Activated T-cell treated with anti-CD3 and anti-CD28 coated beads for 4 hours (primary cell): Measurements from ENCODE around the gene CCNF.

Source experiments
- DNase-seq: peaks from one replicate; pipeline ENCODE4 v3.0.0-alpha.2; 2020

The CCNF gene

DNA sequence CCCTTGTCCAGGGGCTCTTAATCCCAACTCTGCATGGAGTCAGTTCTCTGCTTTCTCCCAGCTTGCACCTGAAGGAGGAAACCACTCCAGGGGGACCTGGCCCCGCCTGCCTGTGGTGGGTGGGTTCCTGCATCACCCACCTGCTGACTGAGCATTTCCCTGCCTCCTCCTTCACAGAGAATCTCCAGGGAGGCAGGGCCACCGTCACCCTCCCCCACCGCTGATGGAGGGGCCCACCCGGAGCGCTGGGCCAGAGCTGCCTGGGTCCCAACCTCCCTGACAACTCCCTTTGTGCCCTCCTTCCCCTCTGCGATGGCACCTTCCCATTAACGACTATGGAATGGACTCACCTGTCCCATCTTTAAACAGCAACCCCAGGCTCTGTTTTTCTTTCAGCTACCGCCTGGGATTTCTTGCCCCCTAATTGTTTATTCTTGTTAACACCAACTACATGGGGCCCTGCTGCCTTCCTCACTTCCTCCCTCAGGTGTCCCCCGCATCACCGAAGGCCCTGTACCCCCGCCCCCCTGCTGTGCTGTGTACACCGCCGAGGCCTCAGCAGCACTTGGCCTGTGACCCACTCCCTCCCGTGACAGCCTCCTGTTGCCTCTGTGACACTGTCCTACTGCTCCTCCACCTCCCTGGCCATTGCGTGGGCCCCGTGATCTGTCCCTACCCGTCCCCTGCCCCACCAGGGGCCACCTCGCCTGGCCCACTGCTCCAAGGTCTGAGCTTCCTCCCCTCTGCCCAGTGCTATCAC is 29.8 kb downstream of the CCNF start:
- no peak for DNase-seq

DNA sequence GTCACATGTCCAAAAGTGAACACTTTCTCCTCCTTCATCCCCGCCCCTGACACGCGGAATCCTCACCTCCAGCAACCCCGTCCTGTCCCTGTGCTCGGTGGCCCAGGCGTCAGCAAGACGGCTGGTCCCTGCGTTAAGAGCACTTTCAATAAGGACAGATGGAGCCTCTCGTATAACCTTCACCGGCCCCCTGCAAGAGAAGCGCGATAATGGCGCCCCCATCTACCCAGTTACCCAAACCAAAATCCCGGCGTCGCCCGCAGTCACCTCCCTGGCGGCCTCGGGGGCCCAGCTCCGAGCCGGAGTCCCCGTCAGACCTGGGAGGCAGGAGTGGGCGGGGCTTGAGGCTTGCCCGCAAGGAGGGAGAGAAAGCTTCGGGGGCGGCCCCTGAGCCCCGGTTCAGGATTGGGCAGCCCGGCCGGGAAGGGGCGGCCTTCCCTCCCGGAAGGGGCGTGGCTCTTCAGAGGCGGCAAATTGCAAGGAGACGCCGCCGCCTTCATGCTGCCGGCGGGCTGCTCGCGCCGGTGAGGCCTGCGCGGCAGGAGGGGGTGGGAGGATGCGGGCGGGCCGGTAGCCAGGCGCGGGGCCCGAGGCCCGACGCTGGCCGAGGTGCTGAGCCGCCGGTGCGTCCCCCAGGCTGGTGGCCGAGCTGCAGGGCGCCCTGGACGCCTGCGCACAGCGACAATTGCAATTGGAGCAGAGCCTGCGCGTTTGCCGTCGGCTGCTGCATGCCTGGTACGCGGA is 30.6 kb downstream of the CCNF start, which contains the start of gene TEDC2:
TSS of gene TEDC2 (plus strand) at position 463 of the 744 bp plus-strand sequence. CDS start at position 499, 36 bp downstream.
- peak; percentile 95 for DNase-seq

DNA sequence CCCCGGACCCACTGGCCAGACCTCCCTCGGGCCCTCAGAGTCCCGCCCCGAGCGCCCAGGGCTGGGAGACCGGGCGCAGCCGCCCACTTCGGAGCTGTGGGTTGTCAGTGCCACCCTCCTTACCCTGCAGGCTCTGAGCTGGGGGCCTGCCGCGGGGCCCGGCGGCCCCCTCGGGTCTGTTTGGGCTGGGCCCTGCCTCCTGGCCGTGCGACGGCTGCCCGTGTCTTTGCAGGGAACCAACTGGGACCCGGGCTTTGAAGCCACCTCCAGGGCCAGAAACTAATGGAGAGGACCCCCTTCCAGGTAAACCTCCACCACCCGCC is 31.1 kb downstream of the CCNF start:
- DNase-seq, result no peak

DNA sequence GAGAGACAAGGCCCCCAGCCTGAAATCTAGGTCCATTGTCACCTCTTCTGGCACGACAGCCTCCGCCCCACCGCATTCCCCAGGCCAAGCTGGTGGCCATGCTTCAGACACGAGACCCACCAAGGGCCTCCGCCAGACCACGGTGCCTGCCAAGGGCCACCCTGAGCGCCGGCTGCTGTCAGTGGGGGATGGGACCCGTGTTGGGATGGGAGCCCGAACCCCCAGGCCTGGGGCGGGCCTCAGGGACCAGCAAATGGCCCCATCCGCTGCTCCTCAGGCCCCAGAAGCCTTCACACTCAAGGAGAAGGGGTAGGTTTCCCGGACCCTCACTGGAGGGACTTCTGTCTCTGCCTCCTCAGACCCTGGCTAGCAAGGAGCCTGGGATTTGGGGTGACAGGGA is 31.7 kb downstream of the CCNF start:
- DNase-seq, result no peak

DNA sequence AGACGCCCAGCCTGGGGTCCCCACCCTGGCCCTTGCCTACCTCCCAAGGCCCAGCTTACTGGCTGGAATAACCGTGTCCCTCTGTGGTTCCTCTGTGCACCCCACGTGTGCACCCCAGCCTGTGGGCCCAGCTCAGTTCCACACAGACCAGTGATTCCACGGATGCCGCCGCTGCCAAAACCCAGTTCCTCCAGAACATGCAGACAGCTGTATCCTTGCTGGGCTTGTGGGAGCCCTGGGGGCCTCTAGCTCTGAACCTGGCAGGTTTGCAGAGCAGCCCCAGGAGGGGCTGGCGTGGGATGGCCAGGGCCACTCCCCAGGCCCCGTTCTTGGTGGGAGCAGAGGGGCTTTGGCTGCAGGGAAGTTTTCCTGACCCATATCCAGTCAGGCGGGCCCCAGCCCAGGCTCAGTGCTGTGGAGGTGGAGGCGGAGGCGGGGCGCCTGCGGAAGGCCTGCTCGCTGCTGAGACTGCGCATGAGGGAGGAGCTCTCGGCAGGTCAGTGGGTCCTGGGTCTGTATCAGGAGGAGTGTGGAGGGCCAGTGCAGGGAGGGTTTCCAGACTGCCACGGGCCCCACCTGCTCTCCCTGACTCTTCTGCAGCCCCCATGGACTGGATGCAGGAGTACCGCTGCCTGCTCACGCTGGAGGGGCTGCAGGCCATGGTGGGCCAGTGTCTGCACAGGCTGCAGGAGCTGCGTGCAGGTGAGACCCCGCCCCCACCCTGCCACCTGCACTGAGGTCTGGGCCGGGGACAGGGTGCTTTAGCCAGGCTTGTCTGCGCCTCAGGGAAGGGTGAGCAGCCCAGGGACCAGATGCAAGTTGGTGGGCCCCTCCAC is 33.0 kb downstream of the CCNF start:
- no peak for DNase-seq

DNA sequence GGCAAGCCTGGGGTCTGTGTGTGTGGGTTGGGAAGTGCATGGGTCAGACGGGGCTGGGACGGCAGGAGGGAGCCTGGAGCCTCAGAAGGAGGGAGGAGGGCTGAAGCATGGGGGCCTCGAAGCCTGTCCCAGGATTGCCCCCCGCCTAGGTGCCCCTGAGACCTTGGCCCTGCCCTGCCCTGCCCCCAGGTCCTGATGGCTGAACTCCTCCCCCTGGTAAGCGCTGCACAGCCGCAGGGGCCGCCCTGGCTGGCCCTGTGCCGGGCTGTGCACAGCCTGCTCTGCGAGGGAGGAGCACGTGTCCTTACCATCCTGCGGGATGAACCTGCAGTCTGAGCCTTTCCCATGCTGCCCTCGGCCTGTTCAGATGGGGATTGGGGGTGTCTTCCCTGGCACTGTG is 35.1 kb downstream of the CCNF start:
- no peak for DNase-seq

DNA sequence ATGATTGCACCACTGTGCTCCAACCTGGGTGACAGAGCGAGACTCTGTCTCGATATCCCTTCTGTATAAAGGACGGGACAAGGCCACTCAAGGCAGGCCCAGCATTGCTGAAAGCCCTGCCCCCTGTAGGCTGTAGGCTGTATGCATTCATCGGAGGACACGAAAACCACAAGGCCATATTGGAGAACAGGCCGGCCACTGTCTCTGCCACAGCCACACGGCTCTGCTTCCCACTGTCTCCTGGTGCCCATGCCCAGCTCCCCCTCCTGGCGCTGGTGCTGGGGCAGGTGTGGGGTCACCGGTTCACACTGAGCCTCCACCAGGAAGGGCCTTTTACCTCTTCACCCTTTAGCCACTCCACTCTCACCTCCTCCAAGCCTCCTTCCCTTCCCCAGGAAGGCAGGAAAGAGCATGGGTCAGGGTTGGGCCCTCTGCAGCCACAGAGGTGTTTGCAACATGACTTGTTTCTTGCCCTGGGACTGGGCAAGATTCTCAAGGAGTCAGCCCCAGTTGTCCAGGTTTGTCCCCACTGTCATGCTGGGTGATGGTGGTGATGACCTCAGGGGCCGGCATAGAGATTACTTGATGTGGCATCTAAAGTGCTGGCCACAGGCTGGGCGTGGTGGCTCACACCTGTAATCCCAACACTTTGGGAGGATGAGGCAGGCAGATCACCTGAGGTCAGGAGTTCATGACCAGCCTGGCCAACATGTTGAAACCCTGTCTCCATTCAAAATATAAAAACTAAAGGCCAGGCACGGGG is 36.6 kb downstream of the CCNF start:
- DNase-seq, result no peak

DNA sequence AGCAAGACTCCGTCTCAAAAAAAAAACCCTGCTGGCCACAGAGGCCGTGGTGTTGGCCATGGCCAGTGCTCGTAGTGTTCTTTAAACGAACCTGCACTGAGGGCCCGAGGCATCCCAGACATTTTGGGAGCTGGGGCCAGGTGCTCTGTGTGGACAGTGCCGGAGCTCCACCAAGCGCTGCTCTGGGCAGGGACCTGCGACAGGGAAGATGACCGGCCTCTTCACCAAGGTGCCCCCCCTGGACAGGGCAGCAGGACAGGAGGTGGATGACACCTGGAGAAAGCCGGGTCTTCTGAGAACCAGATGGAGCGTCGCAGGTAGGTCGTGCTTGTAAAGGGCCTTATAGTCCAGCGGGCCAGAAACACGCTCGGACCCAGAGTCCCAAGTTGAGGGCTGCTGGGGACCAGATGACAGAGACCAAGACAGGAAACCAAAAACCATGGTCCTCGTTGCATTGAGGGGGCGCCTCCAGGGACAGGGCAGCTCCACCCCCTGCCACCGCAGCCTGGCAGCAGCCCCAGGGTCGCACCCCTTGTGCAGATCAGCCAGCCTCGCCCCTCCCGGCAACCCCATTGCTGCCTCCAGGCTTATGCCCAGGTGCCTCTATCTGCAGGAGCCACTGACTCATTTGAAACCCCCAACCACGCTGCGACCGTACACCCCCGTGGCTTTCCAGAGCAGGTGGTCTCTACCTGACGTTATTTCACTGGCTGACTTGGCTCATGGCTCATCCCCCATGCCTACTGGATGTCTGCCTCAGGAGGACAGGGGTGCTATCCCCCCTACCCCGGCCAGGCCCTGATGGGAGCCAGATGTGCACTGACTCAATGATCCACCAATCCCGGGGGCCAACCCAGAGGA is 37.6 kb downstream of the CCNF start:
- no peak for DNase-seq

DNA sequence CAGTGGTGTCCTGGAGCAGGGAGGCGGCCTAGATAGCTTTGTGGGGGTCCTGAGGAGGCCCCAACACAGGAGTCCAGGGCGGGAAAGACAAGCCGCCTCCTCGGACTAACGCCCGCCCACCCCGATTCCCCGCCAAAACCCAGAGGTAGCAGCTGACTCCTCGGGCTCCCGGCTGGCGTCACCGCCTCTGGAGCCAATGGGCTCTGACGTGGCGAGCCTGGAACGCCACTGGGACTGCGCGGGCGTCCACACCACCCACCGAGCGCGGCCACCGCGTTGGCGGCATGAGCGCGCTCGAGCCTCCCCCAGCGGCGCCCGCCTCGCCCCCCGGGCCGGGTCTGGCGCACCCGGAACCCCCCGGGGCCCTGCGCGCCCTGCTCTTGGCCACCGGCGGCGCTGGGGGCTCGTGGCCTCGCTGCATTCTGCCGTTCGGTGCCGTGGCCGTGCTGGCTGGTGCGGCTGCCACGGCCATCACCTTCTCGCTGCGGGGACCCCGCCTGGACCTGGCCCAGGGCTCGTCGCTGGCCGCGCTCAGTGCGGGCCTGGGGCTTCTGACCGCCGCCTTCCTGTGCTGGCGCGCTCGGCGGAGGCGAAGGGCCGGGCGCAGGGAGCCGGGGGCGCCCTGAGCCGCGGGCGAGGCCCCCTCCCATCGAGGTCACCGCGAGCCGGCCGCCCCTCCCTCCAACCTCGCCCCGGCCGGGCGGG is 38.4 kb downstream of the CCNF start:
- DNase-seq, result no peak

DNA sequence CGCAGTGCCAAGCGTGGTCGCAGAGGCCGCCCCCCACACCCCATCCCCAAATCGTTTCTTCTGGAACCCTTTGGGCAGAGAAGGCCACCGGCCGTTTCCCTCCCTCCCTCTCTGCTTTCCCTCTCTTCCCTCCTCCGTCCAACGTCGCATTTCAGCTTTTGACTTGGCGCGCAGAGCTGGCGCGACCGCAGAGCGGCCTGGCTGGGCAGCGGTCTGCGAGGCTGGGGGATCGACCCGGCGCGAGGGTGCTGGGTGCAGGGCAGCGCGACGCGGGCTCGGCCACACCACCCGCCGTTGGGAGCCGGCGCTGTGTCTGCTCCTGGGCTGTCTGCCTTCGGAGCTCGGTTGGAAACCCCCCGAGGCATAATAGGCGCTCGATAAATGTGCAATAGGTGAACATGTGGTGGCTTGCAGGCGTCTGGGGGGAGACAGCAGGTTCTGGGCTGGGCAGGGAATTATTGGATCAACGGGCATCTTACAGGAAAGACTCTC is 39.0 kb downstream of the CCNF start:
- no peak for DNase-seq

DNA sequence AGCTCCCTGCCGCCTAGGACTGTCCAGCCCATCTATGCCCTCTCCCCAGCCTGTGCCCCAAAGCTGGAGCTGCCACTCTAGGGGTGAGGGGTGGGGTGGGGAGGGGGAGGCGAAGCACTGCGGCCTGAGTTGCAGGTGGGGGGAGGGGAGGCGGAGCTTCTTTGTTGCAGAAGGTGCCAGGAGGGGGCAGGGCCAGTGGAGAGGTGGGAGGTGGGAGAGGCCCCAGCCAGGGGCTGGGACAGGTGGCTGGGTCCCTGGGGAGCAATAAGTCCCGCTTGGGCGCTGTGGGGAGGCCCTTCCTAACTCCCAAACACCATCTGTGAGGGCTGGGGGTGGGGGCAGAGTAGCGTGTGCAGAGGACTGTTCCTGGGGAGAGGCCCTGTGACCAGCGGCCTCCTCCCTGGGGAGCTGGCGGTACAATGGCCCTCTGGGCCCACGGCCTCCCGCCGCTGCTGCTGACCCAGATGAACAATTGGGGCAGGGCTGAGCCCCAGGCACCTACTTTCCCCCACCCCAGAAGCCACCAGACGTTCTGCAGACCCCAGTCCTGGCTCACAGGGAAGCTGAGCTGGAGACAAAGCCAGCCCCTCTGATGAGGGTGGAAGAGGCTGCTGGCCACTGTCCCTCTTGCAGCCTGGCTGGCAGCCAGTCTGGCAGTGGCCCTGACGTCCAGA is 39.6 kb downstream of the CCNF start:
- no peak for DNase-seq

DNA sequence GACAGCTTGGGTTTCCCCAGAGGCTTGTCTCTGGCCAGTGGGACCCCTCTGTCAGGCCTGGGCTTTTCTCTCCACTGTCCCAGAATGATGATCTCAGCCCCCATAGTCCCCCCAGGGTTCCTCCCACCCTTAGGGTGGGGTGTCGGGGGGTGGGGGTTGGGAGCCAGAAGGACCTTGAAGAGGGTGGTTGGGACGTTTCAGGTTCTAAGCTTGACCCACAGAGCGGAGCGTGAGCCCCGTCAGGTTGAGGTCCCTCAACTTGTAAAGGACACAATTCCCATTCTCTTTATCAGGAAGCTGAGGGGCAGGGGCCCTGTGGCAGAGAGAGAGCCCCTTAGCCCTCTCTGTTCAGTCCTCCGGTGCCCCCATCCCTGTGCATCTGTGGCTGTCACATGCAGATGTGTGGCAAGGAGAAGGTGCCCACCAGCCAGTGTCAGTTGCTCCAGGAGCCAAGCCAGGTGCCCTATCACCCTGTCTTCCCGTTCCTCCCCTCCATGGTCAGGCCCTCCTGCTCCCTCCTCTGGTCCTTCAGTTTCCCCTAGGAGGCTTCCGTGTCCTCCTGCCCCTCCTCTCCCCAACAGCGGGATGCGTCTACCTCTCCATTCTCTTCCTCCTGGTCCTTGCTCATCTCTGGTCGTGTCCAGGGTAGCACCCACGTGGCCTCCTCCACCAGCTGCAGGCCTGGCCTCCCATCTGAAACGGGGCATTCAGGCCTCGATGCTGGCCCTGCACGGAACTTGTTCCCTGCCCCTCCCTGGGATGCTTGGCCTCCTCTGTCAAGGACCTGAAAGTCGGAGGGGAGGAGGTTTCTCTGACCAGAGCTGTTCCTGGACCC is 40.4 kb downstream of the CCNF start:
- no peak for DNase-seq

DNA sequence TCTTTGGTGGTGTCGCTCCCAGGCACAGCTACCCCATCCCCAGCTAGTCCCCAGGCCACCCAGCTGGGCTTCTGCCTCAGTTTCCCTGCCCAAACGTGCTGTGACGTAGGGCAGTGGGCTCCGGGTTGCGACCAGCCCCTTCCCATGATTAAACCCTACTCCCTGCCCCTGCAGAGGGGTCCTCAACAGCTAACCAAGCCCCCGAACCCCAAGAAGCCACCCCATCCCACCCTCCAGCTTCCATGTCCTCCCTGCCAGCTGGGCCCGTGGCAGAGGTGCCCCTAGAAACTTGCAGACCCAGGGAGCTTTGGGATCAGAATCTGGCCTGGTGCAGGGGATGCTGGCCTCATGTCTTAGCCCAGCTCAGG is 41.0 kb downstream of the CCNF start:
- DNase-seq, result no peak

DNA sequence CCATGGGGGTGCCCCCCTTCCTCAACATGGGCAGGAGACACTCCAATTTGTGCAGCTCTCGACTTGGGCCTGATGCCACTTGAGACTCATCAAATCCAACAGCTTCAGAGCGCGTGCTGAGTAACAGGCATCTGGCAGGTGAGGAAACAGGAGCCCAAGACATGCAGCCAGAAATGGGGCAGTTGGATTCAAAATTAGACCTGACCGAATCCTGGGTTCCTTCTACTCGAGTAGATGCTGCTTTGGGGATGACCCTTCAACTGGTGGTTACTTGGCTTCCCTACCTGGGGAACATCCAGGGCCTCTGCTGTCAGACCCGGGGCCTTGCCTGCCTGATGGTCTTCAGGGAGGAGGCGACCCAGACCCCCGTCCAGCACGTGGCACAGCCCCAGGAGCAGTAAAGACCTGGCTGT is 41.4 kb downstream of the CCNF start:
- DNase-seq, result no peak

DNA sequence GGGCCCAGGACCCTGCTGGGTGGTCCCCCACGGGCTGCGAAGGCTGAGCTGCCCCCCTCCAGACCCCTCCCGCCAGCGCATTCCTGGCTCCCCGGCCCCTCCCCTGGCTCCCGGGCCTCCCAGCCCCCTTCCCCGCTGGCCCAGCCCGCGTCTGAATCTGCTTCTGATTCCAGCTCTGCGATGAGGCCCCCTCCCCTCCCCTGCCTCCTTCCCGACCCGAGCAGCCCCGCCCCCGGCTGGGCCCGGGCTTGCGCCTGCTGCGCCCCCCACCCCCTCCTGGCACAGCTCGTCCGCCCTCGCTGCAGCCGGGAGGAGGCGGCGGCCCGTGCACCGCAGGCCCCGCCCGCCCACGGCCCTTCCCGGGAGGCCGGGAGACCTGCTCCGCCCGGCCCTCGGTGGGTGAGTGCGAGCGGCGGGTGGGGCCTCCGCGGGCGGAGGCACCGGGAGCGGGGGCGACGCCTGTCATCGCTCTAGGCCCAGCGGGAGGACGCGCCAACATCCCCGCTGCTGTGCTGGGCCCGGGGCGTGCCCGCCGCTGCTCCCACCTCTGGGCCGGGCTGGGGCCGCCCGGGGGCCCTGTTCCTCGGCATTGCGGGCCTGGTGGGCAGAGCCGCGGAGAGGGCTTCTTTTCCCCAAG is 41.9 kb downstream of the CCNF start, which contains the start of gene NTN3:
TSS of gene NTN3 (plus strand) at position 282 of the 637 bp plus-strand sequence. CDS start 405 bp downstream, outside the sequence.
- no peak for DNase-seq

DNA sequence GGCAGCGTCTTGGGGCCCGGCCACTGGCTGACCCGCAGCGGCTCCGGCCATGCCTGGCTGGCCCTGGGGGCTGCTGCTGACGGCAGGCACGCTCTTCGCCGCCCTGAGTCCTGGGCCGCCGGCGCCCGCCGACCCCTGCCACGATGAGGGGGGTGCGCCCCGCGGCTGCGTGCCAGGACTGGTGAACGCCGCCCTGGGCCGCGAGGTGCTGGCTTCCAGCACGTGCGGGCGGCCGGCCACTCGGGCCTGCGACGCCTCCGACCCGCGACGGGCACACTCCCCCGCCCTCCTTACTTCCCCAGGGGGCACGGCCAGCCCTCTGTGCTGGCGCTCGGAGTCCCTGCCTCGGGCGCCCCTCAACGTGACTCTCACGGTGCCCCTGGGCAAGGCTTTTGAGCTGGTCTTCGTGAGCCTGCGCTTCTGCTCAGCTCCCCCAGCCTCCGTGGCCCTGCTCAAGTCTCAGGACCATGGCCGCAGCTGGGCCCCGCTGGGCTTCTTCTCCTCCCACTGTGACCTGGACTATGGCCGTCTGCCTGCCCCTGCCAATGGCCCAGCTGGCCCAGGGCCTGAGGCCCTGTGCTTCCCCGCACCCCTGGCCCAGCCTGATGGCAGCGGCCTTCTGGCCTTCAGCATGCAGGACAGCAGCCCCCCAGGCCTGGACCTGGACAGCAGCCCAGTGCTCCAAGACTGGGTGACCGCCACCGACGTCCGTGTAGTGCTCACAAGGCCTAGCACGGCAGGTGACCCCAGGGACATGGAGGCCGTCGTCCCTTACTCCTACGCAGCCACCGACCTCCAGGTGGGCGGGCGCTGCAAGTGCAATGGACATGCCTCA is 42.6 kb downstream of the CCNF start:
- no peak for DNase-seq

DNA sequence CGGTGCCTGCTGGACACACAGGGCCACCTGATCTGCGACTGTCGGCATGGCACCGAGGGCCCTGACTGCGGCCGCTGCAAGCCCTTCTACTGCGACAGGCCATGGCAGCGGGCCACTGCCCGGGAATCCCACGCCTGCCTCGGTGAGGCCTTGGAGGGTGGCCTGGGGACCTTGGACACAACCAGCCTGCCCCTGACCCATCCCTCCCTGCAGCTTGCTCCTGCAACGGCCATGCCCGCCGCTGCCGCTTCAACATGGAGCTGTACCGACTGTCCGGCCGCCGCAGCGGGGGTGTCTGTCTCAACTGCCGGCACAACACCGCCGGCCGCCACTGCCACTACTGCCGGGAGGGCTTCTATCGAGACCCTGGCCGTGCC is 43.2 kb downstream of the CCNF start:
- DNase-seq, result no peak

DNA sequence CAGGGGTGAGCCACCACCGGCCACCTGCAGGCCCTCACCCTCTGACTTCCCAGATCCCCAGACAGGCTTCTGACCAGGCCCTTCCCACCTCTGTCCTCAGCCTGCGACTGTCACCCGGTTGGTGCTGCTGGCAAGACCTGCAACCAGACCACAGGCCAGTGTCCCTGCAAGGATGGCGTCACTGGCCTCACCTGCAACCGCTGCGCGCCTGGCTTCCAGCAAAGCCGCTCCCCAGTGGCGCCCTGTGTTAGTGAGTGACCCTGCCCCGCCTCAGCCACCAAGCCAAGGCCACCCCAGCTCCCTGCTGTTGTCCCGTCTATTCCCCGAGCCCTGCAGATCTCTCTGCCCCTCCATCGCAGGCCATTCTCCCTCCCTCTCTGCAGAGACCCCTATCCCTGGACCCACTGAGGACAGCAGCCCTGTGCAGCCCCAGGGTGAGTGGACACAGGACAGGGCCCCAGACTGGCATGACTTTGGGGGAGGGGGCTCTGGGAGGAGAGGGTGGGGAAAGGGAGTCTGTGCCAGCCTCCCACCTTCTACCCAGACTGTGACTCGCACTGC is 43.7 kb downstream of the CCNF start:
- no peak for DNase-seq
